ENCODE results near the gene NIBAN1. TPM values are rescaled to one million over a fixed set of nuclear protein-coding genes. Genes with fewer than 3 reads are reported as not detected.
A peak's percentile ranks its signal among the peaks of the same experiment; 100 is the strongest.

NIBAN1 gene
- total and polyA plus RNA-seq, 9 of the 15 experiments (the other 6 are each of a cell fraction or from before 2014, with no cell fraction given), result 1.5 to 26.6 (median 16.2) TPM

GRCh38 chr1:185015631-185016030 lies 41.3 kb upstream of the NIBAN1 start (continued):
- peak; percentile 93 for TF ChIP-seq ZBTB40 (IDR thresholded peaks at IDR 0.05)
- TF ChIP-seq ZBTB40 (CRISPR knock-in tag; IDR thresholded peaks at IDR 0.05), result no peak
- peak in 1 of 2 experiments; percentile 58; a peak in 1 of 4 replicates for TF ChIP-seq RCOR1 (IDR thresholded peaks at IDR 0.05; ENCODE audit: borderline replicate concordance in 1 of 2, low read depth in 2 of 2, low read length in 2 of 2)
- no peak for TF ChIP-seq ZNF785 (CRISPR knock-in tag; IDR thresholded peaks at IDR 0.05)
- TF ChIP-seq NR2C2 (CRISPR knock-in tag; IDR thresholded peaks at IDR 0.05), result no peak
- TF ChIP-seq NR2C2 (tag; IDR thresholded peaks at IDR 0.05), result peak; percentile 57
- TF ChIP-seq PBX2 (CRISPR knock-in tag; IDR thresholded peaks at IDR 0.05; ENCODE audit: low read depth), result no peak
- TF ChIP-seq PBX2 (tag; conservative IDR thresholded peaks at IDR 0.05; ENCODE audit: low read depth), result peak; percentile 94
- TF ChIP-seq SFPQ (IDR thresholded peaks at IDR 0.05; ENCODE audit: low read depth, low read length), result no peak
- TF ChIP-seq PKNOX1 (IDR thresholded peaks at IDR 0.05), result peak; percentile 76
- no peak for TF ChIP-seq GMEB1 (CRISPR knock-in tag; IDR thresholded peaks at IDR 0.05)

Data from K562 (cell line).